GM21576 (cell line): ENCODE results near the gene ZNF648.
"Not testable (repeated sequence)": the region's sequence is repeated elsewhere in the genome, so short reads cannot be mapped to it uniquely, and the experiment has no call there.

ENCODE experiments used
- ATAC-seq: cut with Tn5 transposase; IDR thresholded peaks from one replicate; pipeline ENCODE4 v1.9.1; 2021; ENCODE audit warnings: mild to moderate bottlenecking, moderate library complexity; ENCODE audit not compliant: unreplicated experiment

The ZNF648 gene

DNA sequence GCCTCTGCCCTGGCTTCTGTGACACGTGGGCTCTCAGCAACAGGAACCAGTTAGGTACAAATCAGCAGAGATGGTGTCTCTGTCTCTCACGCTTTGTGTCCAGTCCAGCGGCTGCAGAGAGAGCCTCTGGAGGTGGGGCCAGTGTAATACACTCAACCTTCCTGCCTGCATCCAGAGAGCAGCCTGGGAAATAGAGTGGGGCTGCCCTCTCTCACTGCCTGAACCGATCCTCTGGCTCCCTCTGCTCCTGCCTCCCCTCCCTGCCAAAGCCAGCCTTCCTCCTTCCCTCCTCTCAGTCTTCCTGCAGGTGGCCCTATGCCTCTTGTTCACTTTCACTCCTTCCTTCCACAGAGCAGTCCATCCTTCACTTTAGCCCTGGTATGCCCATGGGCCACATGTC, at the start of gene ZNF648:
Gene ZNF648, minus strand, starts transcription at position 119 of the 400 bp plus-strand sequence. CDS start 3,702 bp downstream, outside the sequence.
- no peak for ATAC-seq

GRCh38 chr1:182110635-182111034, 49.1 kb upstream of the ZNF648 start:
- ATAC-seq = no peak

GRCh38 chr1:182109771-182110170, 48.3 kb upstream of the ZNF648 start:
- no peak for ATAC-seq

- ATAC-seq = no peak
Observed at GRCh38 chr1:182107209-182107608, 45.7 kb upstream of the ZNF648 start.

DNA sequence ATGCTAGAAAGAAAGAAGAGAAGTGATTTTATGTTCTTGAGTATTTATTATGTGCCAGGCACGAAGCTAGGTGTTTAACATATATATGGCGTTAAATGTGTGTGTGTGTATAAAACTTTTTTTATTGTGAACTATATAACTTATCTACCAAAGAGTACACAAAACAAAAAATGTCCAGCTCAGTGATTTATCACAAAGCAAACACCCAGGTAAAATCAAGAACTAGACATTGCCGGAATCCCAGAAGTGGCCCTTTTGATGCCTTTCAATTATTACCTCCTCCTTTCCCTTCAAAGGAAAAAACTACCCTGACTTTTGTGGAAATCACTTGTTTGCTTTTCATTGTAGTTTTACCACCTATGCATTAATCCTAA, 40.5 kb upstream of the ZNF648 start:
- no peak for ATAC-seq

DNA sequence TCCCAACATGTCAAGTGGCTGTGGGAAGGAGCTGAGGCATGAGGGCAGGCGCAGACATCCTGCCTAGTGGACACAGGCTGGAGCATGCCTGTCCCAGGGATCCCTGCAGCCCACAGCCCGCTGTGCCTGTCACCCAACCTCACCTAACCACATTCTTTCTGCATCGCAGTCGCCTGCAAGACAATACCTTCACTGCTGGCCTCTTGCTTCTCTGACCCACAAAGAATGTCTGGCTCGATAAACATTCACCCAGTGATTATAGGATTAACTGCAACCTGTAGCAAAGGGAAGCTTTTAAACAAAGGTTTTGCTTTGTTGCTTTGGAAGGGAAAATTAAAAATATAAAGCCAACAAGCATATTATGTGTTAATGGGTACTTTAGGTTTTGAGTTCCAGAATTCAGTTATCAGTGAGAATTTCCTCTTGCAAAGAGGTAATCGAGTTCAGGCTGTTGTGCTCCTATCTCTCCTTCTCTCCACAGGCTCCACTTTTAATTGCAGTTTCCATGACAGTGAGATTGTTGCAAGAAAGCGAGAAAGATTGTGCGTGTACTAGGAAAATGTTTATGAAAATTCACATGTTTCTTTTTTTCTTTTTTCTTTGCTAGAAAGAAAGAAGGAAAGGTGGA, 40.0 kb upstream of the ZNF648 start:
- no peak for ATAC-seq

DNA sequence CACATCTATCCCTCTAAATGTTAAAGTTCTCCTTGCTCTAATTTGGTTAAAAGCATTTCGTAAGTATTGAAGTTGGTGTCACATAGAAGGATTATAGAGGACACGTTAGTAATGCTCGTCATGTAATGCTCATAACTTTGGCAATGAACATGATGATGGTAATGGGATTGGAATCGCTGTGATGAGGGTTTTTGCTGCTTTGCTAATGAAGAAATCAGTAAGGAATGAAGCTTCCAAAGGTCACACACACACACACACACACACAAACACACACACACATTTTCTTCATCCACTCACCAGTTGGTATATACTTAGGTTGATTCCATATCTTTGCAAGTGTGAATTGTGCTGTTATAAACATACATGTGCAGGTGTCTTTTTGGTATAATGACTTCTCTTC, 36.8 kb upstream of the ZNF648 start:
- no peak for ATAC-seq

DNA sequence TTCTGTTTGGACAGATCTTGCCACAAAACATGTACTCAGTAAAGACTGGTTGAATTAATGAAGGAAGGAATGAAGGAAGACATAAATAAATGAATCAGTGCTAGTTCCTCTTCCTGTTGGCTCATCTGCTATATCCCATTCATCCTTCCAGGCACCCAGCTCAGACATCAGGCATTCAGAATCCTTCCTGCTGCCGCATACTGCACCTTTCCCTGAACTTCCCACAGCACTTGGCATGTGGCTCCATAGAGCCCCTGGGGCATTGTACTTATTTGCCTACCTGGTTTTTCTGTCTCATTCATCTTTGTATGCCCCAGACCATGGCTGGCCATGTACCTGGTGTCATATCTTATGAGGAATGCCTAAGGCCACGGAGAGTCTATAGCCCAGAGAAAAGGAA, 34.4 kb upstream of the ZNF648 start:
- ATAC-seq = no peak

DNA sequence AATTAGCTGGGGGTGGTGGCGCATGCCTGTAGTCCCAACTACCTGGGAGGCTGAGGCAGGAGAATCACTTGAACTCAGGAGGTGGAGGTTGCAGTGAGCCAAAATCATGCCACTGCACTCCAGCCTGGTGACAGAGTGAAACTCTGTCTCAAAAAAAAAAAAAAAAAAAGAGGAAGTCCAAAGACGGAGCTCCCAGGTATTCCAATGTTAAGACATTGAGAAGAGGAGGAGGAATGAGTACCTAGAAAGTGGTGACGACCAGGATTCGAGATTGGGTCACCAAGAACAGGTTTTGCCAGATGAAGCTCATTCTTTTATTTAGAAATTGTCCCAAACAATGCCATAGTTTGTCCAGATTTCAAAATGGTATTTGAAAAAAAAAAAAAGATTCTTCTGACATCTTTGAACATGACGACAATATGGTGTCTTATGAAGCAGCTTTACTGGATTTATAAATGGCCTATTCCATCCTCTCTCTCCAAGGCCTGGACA, 33.0 kb upstream of the ZNF648 start:
- ATAC-seq = not testable (repeated sequence)

DNA sequence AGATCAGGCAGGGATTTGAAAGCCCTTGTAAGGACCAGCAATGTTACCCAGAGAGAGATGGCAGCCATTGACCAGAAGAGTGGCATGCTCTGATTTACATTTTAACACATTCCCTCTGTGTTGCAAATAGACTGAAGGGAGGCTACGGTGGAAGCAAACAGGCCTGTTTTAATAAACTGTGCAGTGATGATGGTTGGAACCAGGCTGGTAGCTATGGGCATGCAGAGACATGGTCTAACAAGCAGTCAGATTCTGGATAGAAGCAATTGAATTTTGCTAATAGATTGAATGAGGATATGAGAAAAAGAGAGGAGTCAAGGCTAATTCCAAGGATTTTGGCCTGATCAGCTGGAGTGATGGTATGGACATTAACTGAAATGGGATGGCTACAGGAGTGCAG, 32.3 kb upstream of the ZNF648 start:
- no peak for ATAC-seq

- no peak for ATAC-seq
Observed at GRCh38 chr1:182092336-182092735, 30.8 kb upstream of the ZNF648 start.

DNA sequence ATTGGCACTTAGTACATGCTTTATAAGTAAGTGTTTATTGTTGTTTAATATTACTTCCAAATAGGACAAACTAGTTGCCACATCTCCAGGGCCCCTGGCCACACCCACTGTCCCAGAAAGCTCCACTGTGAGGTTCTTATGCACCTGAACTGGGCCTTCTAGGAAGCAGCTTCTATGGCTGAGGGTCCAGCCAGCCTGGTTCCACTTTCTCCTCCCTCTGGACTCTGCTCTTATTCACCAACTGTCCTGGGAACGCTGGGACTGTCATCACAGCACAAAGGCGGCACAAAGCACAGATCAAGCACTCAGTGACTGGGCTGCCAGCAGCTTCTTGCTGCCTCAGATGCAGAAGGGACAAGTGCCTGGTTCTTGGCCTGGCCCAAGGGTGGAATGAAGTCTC, 29.6 kb upstream of the ZNF648 start:
- no peak for ATAC-seq

DNA sequence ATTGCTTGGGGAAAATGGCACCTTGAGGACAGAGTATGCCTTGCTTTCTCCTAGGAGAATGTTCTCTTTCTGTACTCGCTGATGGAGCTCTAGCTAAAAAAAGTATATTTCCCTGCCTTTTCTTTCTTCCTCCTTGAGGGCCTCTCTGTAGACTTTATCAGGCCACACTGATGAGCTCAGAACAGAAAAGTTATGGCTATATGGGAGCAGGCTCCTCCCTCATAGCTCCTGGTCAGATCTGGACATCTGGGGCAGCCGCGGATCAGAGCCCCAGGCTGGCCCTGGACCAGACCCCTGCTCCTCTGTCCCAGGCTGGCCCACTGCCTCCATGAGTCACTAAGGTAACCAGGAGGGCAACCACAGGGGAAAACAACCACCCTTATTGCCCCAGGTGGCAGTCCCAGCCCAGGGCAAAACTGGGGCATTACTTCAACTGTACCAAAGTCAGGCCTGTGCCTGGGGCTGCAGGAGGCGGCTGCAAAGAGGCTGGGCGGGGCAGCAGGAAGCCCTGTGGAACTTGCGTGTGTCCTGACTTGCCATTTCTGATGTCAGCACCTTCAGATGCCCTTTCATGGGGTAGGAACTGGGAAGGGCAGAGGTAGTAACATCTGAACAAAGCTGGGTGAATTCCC, 26.3 kb upstream of the ZNF648 start:
- no peak for ATAC-seq

DNA sequence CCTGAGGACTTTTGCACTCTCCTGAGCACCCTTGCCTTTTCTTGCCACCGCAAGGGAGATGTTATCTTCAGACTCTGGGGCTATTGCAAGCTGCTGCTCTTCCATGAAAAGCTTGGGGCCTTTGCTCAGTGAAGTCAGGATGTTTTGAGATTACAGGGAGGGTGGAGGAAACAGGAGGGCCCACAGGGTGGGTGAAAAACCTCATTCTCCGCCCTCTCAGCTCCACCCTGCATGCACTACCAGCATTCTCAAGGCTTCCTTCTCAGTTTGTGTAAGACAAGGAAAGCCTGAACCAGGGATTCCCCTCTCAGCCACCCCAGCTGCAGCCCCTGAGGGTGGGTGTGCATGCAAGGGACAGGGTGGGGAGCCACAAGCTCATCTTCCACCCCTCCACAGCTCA, 25.8 kb upstream of the ZNF648 start:
- no peak for ATAC-seq

- no peak for ATAC-seq
Observed at GRCh38 chr1:182086620-182087019, 25.1 kb upstream of the ZNF648 start.

DNA sequence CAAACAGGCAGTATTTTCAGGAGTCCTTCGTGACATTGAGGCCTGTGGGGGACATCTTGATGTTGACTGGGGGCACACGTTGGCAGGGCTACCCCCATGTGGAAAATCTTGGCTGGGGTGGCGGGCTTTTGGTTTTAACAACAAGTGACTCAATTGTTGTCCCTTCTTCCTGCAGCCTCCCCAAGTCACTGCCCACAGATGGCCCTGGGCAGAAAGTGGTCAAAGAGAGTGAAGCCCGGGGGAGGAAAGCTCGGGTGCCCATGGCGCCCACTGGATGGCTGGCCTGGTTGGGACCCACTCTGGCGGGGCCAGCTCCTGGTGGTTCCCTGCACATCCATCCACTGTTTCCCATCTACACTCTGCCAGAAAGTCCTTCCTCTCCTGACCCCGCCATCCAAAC, 24.6 kb upstream of the ZNF648 start:
- no peak for ATAC-seq

GRCh38 chr1:182085726-182086125, 24.2 kb upstream of the ZNF648 start:
- no peak for ATAC-seq

DNA sequence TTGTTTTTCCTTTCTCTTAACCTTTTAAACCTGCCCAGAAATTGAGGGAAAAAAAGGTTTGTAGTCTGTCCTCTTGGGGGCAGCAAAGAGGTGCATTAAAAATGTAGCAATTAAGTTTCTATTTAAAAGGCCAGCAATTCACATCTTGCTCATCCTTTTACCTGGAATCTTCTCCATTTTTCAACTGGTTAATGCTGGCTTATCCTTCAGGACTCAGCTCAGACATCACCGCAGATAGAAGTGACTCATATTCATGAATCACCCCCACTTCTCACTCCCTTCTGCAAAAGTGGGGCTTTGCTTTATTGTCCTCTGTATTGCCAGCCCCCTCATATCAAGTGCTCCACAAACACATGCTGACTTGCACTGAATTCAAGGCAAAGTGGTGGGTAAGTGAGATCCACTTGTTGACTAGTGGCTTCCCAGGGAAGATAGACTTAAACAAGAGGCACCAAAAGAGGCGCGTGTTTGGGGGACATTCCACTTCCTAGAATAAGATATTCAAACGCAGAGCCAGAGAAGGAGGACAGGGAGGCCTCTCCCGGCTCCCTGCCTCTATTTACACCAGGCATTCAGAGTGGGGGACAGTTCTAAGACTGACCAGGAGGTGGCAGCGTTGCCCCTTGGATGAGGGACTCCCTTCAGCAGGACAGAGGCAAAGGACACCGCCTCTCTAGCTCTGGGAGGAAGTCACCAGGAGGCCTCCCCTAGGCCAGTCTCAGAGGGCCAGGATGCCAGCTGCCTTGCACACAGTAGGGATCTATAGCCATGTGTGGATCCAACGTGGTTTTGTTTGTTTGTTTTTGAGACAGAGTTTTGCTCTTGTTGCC, 23.2 kb upstream of the ZNF648 start:
- ATAC-seq = peak; percentile 75

- no peak for ATAC-seq
Observed at GRCh38 chr1:182083851-182084486, 22.5 kb upstream of the ZNF648 start.

- no peak for ATAC-seq
Observed at GRCh38 chr1:182080955-182081582, 19.6 kb upstream of the ZNF648 start.

DNA sequence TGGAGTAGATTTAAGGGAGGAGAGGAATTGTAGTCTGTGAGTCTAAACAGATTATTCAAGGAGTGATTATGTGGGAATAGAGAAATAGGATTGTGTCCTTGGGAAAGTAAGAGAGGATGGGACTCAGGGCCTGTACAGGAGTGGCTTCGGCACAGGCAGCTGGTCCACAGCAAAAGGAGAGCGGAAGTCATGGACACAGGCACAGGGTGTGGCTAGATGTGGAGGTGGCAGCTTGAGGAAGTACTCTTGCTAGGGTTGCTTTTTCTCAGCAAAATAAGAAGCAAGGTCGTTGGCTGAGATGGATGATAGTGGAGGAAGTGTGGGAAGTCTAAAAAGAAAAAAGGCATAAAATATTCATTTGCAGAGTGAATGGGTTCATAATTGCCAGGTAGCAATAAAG, 18.5 kb upstream of the ZNF648 start:
- no peak for ATAC-seq
